GM21619 (cell line): ENCODE data around the gene CCDC91.
"Not testable (repeated sequence)": the region's sequence is repeated elsewhere in the genome, so short reads cannot be mapped to it uniquely, and the experiment has no call there.

Experiments
- ATAC-seq: cut with Tn5 transposase; IDR thresholded peaks from one replicate; pipeline ENCODE4 v1.9.1; 2021; ENCODE audit not compliant: unreplicated experiment

CCDC91 gene

GRCh38 chr12:28446031-28446430 lies 255.8 kb downstream of the CCDC91 start:
- ATAC-seq = no peak

GRCh38 chr12:28453686-28454085 lies 263.4 kb downstream of the CCDC91 start:
- no peak for ATAC-seq

- no peak for ATAC-seq
These were observed 266.9 kb downstream of the CCDC91 start for GRCh38 chr12:28456934-28457710.

- ATAC-seq = no peak
These were observed 267.5 kb downstream of the CCDC91 start for GRCh38 chr12:28457785-28458184.

GRCh38 chr12:28459481-28459880 lies 269.2 kb downstream of the CCDC91 start:
- no peak for ATAC-seq

- ATAC-seq = peak; percentile 73
These were observed 270.3 kb downstream of the CCDC91 start for GRCh38 chr12:28460420-28461130.

GRCh38 chr12:28463396-28463795 lies 273.1 kb downstream of the CCDC91 start:
- ATAC-seq = no peak

GRCh38 chr12:28471762-28472161 lies 281.5 kb downstream of the CCDC91 start:
- not testable (repeated sequence) for ATAC-seq

- not testable (repeated sequence) for ATAC-seq
These were observed 285.9 kb downstream of the CCDC91 start for GRCh38 chr12:28476206-28476605.

- ATAC-seq = not testable (repeated sequence)
These were observed 288.8 kb downstream of the CCDC91 start for GRCh38 chr12:28479097-28479496.

GRCh38 chr12:28479683-28480082 lies 289.4 kb downstream of the CCDC91 start:
- no peak for ATAC-seq

- ATAC-seq = no peak
These were observed 293.9 kb downstream of the CCDC91 start for GRCh38 chr12:28484156-28484555.

- no peak for ATAC-seq
These were observed 296.3 kb downstream of the CCDC91 start for GRCh38 chr12:28486521-28486920.

GRCh38 chr12:28489246-28489645 lies 299.0 kb downstream of the CCDC91 start:
- ATAC-seq = no peak

GRCh38 chr12:28497889-28498411 lies 307.7 kb downstream of the CCDC91 start:
- peak; percentile 97 for ATAC-seq

- ATAC-seq = no peak
These were observed 308.6 kb downstream of the CCDC91 start for GRCh38 chr12:28498850-28499249.

- ATAC-seq = no peak
These were observed 310.2 kb downstream of the CCDC91 start for GRCh38 chr12:28500373-28501024.

- ATAC-seq = no peak
These were observed 316.0 kb downstream of the CCDC91 start for GRCh38 chr12:28506271-28506670.

GRCh38 chr12:28507033-28507432 lies 316.8 kb downstream of the CCDC91 start:
- no peak for ATAC-seq

GRCh38 chr12:28507867-28508266 lies 317.6 kb downstream of the CCDC91 start:
- ATAC-seq = no peak

GRCh38 chr12:28512406-28512805 lies 322.1 kb downstream of the CCDC91 start:
- ATAC-seq = no peak

- no peak for ATAC-seq
These were observed 322.6 kb downstream of the CCDC91 start for GRCh38 chr12:28512876-28513275.
